ENCODE data around the gene PRMT1.
A peak's percentile ranks its signal among the peaks of the same experiment; 100 is the strongest.
"Not testable (repeated sequence)": the region's sequence is repeated elsewhere in the genome, so short reads cannot be mapped to it uniquely, and the experiment has no call there.

Gene PRMT1

GRCh38 chr19:49677231-49677900 is at the start of gene PRMT1:
PRMT1 (plus strand) TSS chr19:49677271; CDS start chr19:49677281, 10 bp downstream.
- DNase-seq (ENCODE audit: insufficient read length, low spot score) (no peak), FAIRE-seq (no peak)
- no peak for TF ChIP-seq CTCF (IDR thresholded peaks at IDR 0.05; ENCODE audit: insufficient read depth, missing control alignments)

GRCh38 chr19:49629659-49630058 is 47.4 kb upstream of the PRMT1 start:
- DNase-seq (ENCODE audit: insufficient read length, low spot score) (no peak), FAIRE-seq (no peak)
- TF ChIP-seq CTCF (IDR thresholded peaks at IDR 0.05; ENCODE audit: insufficient read depth, missing control alignments), result no peak

GRCh38 chr19:49631014-49631588 is 46.0 kb upstream of the PRMT1 start:
- no peak for FAIRE-seq
- TF ChIP-seq CTCF (IDR thresholded peaks at IDR 0.05; ENCODE audit: insufficient read depth, missing control alignments), result no peak
- peak; percentile 14 for DNase-seq (ENCODE audit: insufficient read length, low spot score)

GRCh38 chr19:49631610-49632192 is 45.4 kb upstream of the PRMT1 start:
- peak; percentile 20 for DNase-seq (ENCODE audit: insufficient read length, low spot score)
- no peak for FAIRE-seq
- TF ChIP-seq CTCF (IDR thresholded peaks at IDR 0.05; ENCODE audit: insufficient read depth, missing control alignments), result no peak

GRCh38 chr19:49632576-49632975 is 44.5 kb upstream of the PRMT1 start:
- no peak for FAIRE-seq
- TF ChIP-seq CTCF (IDR thresholded peaks at IDR 0.05; ENCODE audit: insufficient read depth, missing control alignments), result no peak

GRCh38 chr19:49633273-49633672 is 43.8 kb upstream of the PRMT1 start:
- DNase-seq (ENCODE audit: insufficient read length, low spot score); FAIRE-seq: not testable (repeated sequence)

More at GRCh38 chr19:49632576-49632975, 44.5 kb upstream of the PRMT1 start:
- no peak for DNase-seq (ENCODE audit: insufficient read length, low spot score)

- no peak for DNase-seq (ENCODE audit: insufficient read length, low spot score)
- no peak for FAIRE-seq
- no peak for TF ChIP-seq CTCF (IDR thresholded peaks at IDR 0.05; ENCODE audit: insufficient read depth, missing control alignments)
Observed at GRCh38 chr19:49635530-49636232, 41.4 kb upstream of the PRMT1 start.
